Sigmoid colon (tissue), 7 donors: ENCODE measurements around the gene RAB36. TPM values are rescaled to one million over a fixed set of nuclear protein-coding genes. Genes with fewer than 3 reads are reported as not detected.

ENCODE experiments used
- DNase-seq: peaks from one replicate; pipeline ENCODE4 v3.0.0-alpha.2; 2019
- H3K27ac ChIP-seq, 4 donors: fragments of 200-600 bp; sonication (generic); one replicate each; pipeline ENCODE4 v1.5.1; 2016 to 2019; ENCODE audit warnings: mild to moderate bottlenecking in 1 of 4
- H3K27me3 ChIP-seq, 3 donors: fragments of 200-600 bp; sonication (generic); one replicate each; pipeline ENCODE4 v1.5.1; 2019; ENCODE audit warnings: mild to moderate bottlenecking in 1 of 3
- H3K36me3 ChIP-seq, 4 donors: fragments of 200-600 bp; sonication (generic); one replicate each; pipeline ENCODE4 v1.5.1; 2016 to 2019
- H3K4me1 ChIP-seq, 4 donors: fragments of 200-600 bp; sonication (generic); one replicate each; pipeline ENCODE4 v1.5.1; 2017 to 2019
- H3K4me3 ChIP-seq, 4 donors: fragments of 200-600 bp; sonication (generic); one replicate each; pipeline ENCODE4 v1.5.1; 2017 to 2019; ENCODE audit warnings: mild to moderate bottlenecking in 2 of 4, moderate library complexity in 1 of 4
- H3K9me3 ChIP-seq, 4 donors: fragments of 200-600 bp in 3 of 4; sonication (generic) in 3 of 4; one replicate each; pipeline versions ENCODE4 v1.5.1 to v1.6.1; 2013 to 2019
- CTCF ChIP-seq, 4 experiments: fragments of 450-650 bp in 3 of 4; fragments of 200-600 bp in 1 of 4; IDR thresholded peaks; one replicate each; pipeline ENCODE4 v1.5.1; 2016 to 2019; ENCODE audit warnings: antibody characterized with exemption in 4 of 4, mild to moderate bottlenecking in 3 of 4, moderate library complexity in 2 of 4
- EP300 ChIP-seq, 4 donors: sonication (generic); formaldehyde crosslinking; IDR thresholded peaks; one replicate each; pipeline ENCODE4 v1.6.1; 2017; ENCODE audit warnings: antibody characterized with exemption in 4 of 4
- POLR2A ChIP-seq, 2 donors: fragments of 450-650 bp; IDR thresholded peaks; one replicate each; pipeline ENCODE4 v1.6.1; 2016; ENCODE audit warnings: antibody characterized with exemption in 2 of 2, mild to moderate bottlenecking in 2 of 2, moderate library complexity in 2 of 2
- POLR2AphosphoS5 ChIP-seq, 4 donors: sonication (generic); formaldehyde crosslinking; IDR thresholded peaks; one replicate each; pipeline ENCODE4 v1.6.1; 2017; ENCODE audit warnings: antibody characterized with exemption in 4 of 4
- WGBS, 2 donors: extraction: QIAGEN DNeasy Blood & Tissue Kit; methylation state at CpG; one replicate each; pipeline ENCODE4 v1.1.7; 2013; 5-methylcytosine and 5-hydroxymethylcytosine counted together
- intact Hi-C: fragments of 100-400 bp; cut with DNase I; formaldehyde crosslinking; loops from one replicate; pipeline ENCODE4 v1.15.1; 2023
- polyA plus RNA-seq, 3 donors: library from polyadenylated mRNA; stranded (reverse); fragments of 200-250 nt; gene quantifications; one replicate each; pipeline ENCODE4 v1.2.3, GENCODE V29; 2013
- total RNA-seq, 4 donors: library from RNA; depleted of rRNA; stranded (reverse); fragments of >200 nt; gene quantifications; one replicate each; pipeline ENCODE4 v1.1.0, GENCODE V29; 2016
- donor health status: healthy with polysubstance abuse.
- donor health status: Bipolar disorder and iron deficiency.
- donor health status: healthy.

The RAB36 gene
- total and polyA plus RNA-seq, 7 donors, result 0.23 to 5.3 (median 2.1) TPM

- no peak overlapping the region for H3K27ac ChIP-seq
- TF ChIP-seq CTCF (IDR thresholded peaks at IDR 0.05) (no peak), POLR2AphosphoS5 (IDR thresholded peaks at IDR 0.05) (no peak), POLR2A (IDR thresholded peaks at IDR 0.05) (no peak), EP300 (IDR thresholded peaks at IDR 0.05) (no peak)
- no peak for DNase-seq
- no peaks in the 10 kb centered on the region for H3K9me3 ChIP-seq
- no peaks in the 10 kb centered on the region for H3K27me3 ChIP-seq
- 83% methylated on average over 6 of the region's 6 CpGs for WGBS, 2 donors
- peaks cover 0 to 18% (median 6%) of the 10 kb centered on the region in 4 donors for H3K4me1 ChIP-seq
- peaks cover 0 to 6% (median 0%) of the 10 kb centered on the region in 4 donors for H3K36me3 ChIP-seq
- H3K4me3 ChIP-seq, result no peak overlapping the region
- intact Hi-C loops, result no loop called here
These were observed 21.0 kb downstream of the RAB36 start for GRCh38 chr22:23166042-23166831.

- Histone ChIP-seq H3K27ac (no peak overlapping the region), H3K27me3 (no peaks in the 10 kb centered on the region), H3K4me1 (peaks cover 0 to 18% (median 6%) of the 10 kb centered on the region in 4 donors), H3K9me3 (no peaks in the 10 kb centered on the region), H3K4me3 (no peak overlapping the region), H3K36me3 (no peaks in the 10 kb centered on the region)
- DNase-seq, result no peak
- TF ChIP-seq CTCF (IDR thresholded peaks at IDR 0.05), result no peak
- no peak for TF ChIP-seq EP300 (IDR thresholded peaks at IDR 0.05)
- no peak for TF ChIP-seq POLR2A (IDR thresholded peaks at IDR 0.05)
- TF ChIP-seq POLR2AphosphoS5 (IDR thresholded peaks at IDR 0.05), result no peak
- intact Hi-C loops, result no loop called here
- 83 to 87% methylated on average over 10 of the region's 10 CpGs for WGBS, 2 donors
These were observed 21.8 kb downstream of the RAB36 start for GRCh38 chr22:23166841-23167616.

GRCh38 chr22:23168391-23169042 is 23.2 kb downstream of the RAB36 start:
- TF ChIP-seq POLR2A (IDR thresholded peaks at IDR 0.05) (no peak), POLR2AphosphoS5 (IDR thresholded peaks at IDR 0.05) (no peak), CTCF (IDR thresholded peaks at IDR 0.05) (no peak), EP300 (IDR thresholded peaks at IDR 0.05) (no peak)
- Histone ChIP-seq H3K27ac (no peak overlapping the region), H3K9me3 (no peaks in the 10 kb centered on the region), H3K27me3 (no peaks in the 10 kb centered on the region), H3K4me1 (peaks cover 0 to 11% (median 3%) of the 10 kb centered on the region in 4 donors), H3K36me3 (no peaks in the 10 kb centered on the region), H3K4me3 (no peak overlapping the region)
- WGBS, 2 donors, result 89 to 94% methylated on average over 9 of the region's 9 CpGs
- intact Hi-C loops, result no loop called here
- no peak for DNase-seq

- no peak overlapping the region for H3K27ac ChIP-seq
- WGBS, 2 donors, result 93 to 94% methylated on average over 4 of the region's 4 CpGs
- TF ChIP-seq CTCF (IDR thresholded peaks at IDR 0.05), result no peak
- TF ChIP-seq POLR2AphosphoS5 (IDR thresholded peaks at IDR 0.05), result no peak
- no peak for TF ChIP-seq EP300 (IDR thresholded peaks at IDR 0.05)
- TF ChIP-seq POLR2A (IDR thresholded peaks at IDR 0.05), result no peak
- no peak for DNase-seq
- no peaks in the 10 kb centered on the region for H3K27me3 ChIP-seq
- intact Hi-C loops, result no loop called here
- no peaks in the 10 kb centered on the region for H3K36me3 ChIP-seq
- H3K4me1 ChIP-seq, result peaks cover 0 to 7% (median under 1%) of the 10 kb centered on the region in 4 donors
- H3K9me3 ChIP-seq, result no peaks in the 10 kb centered on the region
- H3K4me3 ChIP-seq, result no peak overlapping the region
These were observed 23.7 kb downstream of the RAB36 start for GRCh38 chr22:23169043-23169406.
